ENCODE data around the gene PAPPA2.
"Not testable (repeated sequence)": the region's sequence is repeated elsewhere in the genome, so short reads cannot be mapped to it uniquely, and the experiment has no call there.

Gene PAPPA2

DNA sequence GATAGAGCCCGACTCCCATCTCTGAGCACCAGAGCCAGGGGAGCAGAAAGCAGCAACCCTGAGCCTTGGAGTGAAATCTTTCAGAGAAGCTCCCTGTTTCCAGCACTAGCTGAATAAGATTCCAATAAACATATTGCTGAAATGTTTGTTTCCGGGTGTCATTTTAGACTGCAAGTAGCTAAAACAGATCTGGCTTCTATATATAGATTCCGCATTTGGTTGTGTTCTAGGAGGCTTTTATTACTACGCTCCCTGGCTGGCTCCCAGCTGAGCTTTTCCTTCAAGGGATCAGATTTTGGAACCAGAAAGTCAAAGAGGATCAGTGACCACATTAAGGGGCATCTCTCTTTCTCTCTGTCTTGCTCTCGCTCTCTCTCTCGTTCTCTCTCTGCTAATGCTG lies 88.2 kb downstream of the PAPPA2 start:
- no peak for DNase-seq (ENCODE audit: low read depth in 2 of 2)

DNA sequence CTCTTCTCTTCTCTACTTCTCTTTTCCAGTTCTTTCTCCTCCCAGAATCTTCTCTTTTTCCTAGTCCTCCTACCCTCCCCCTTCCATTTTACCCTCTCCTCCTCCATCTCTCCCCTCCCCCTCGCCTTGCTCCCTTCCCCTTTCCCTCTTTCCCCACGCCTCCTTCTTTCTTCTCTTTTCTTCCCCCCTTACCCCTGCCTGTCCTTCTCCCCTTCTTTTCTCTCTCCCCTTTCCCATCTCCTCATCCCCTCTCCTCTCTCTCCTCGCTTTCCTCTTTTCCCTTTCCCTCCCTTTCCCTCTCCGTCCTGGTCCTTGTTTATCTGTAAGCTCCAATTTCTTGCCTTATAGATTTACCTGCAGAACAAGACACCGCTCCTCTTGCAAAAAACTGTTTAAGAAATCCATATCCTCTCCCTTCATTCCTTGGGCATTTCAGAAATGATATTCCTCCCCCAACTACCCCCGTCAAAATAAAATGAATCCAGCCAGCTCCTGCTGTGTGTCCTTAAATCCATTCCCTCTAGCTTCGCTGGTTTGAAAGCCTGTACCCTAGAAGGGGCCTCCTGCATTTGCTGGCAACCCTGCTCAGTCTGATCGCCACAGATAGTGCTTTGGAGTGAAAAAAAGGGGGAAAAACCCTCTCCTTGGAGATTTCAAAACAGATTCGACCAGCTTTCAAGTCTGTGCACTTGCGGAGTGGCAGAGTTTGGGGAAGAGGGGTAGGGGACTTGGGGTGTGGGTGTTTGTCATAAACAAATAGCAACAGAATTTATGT lies 89.4 kb downstream of the PAPPA2 start:
- DNase-seq (ENCODE audit: low read depth in 2 of 2), result no peak

- DNase-seq (ENCODE audit: low read depth in 2 of 2), result no peak
Observed at GRCh38 chr1:176552999-176553398, 90.0 kb downstream of the PAPPA2 start.

DNA sequence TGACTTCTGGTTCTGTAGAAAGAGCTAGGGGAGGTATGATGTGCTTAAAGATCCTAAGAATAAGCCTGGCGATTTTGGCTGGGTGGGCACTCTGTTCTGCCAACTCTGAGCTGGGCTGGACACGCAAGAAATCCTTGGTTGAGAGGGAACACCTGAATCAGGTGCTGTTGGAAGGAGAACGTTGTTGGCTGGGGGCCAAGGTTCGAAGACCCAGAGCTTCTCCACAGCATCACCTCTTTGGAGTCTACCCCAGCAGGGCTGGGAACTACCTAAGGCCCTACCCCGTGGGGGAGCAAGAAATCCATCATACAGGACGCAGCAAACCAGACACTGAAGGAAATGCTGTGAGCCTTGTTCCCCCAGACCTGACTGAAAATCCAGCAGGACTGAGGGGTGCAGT lies 93.3 kb downstream of the PAPPA2 start:
- DNase-seq (ENCODE audit: low read depth in 2 of 2), result no peak

GRCh38 chr1:176557543-176558258 lies 94.7 kb downstream of the PAPPA2 start:
- DNase-seq (ENCODE audit: low read depth in 2 of 2), result no peak

- no peak for DNase-seq (ENCODE audit: low read depth in 2 of 2)
Observed at GRCh38 chr1:176558561-176558960, 95.6 kb downstream of the PAPPA2 start.

DNA sequence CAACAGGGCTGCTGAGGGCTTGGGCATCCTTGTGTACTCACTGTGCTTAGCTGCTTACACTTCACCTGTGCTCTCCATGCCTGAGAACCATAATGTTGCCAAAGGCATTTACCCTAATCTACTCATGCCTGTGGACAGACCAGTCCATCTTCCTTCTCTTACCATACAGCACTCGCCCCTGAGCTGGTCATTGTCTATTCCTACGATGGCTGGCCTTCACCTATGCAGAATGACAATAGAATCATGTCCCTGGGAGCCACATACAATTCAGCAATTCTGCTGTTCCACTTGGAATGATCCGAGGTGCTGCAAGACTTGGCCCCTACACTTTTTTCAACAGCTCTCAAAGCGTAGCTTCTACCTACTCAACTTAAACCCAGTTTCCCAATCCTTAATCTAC lies 96.5 kb downstream of the PAPPA2 start:
- no peak for DNase-seq (ENCODE audit: low read depth in 2 of 2)

- DNase-seq (ENCODE audit: low read depth in 2 of 2), result peak in 1 of 2 donors; percentile 4
Observed at GRCh38 chr1:176559878-176560277, 96.9 kb downstream of the PAPPA2 start.

DNA sequence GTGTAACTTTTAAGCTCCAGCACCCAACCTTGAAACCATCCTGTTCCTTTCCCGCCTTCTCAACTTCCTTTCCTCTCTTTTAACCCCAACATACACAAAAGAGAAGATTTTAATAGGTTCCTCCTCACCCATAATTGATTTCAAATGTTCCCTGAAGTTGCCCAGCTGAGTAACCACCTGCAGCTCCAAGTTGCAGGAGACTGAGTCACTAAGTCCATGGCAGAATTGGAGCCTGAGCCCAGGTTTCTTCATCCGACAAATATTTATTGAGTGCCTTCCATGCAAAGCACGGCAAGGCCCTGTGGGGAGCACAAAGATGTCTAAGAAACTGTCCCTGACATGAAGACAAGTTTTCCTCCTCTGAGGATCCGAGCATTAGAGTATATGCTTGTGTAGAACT lies 97.7 kb downstream of the PAPPA2 start:
- no peak for DNase-seq (ENCODE audit: low read depth in 2 of 2)

- DNase-seq (ENCODE audit: low read depth in 2 of 2), result not testable (repeated sequence)
Observed at GRCh38 chr1:176561761-176562160, 98.8 kb downstream of the PAPPA2 start.

- DNase-seq (ENCODE audit: low read depth in 2 of 2), result no peak
Observed at GRCh38 chr1:176566004-176566975, 103.3 kb downstream of the PAPPA2 start.

DNA sequence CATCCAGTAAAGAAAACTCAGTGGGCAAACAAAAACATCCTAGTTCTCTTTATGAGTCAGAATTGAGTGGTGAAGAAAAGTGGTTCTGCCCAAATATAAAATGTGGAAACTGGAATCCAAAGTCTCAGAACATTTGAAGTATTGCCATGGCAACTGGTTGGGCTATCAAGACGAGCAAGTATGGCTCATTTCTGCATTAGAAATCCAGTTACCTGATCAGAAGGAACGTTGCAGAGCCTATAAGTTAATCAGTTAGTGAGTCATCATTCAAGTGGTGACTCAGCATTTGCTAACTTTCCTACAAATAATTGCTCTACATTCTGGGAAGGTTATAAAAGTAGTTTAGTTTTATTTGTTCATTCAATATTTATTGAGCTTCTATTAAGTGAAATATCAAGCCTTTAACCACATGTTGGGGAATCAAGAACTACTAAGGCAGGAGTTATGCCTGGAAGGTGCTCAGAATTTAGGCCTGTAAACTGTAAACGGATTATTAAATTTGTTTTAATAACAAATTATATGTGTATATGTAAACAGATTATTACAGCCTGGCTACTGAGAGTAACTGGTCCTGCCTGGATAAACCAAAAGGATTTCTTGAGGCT lies 104.3 kb downstream of the PAPPA2 start:
- DNase-seq (ENCODE audit: low read depth in 2 of 2), result no peak

DNA sequence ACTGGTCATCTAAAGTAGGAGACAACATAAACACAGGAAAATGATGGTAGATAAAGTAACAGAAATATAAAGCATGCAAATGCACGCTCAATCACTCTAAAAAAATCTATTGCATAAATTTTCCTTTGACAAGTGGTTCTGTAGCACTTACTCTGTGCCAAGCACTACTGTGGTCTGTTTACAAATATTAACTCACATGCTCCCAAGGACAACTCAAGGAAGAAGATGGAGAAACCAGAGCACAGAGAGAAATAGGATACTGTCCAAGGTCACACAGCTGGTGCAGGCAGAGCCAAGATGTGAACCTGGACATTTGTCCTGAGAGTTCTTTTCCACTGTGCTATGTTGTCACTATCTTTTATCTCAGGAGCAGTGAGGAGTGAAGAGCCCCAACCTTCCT lies 105.2 kb downstream of the PAPPA2 start:
- no peak for DNase-seq (ENCODE audit: low read depth in 2 of 2)

- no peak for DNase-seq (ENCODE audit: low read depth in 2 of 2)
Observed at GRCh38 chr1:176574756-176575155, 111.8 kb downstream of the PAPPA2 start.

GRCh38 chr1:176575991-176576390 lies 113.0 kb downstream of the PAPPA2 start:
- no peak for DNase-seq (ENCODE audit: low read depth in 2 of 2)

DNA sequence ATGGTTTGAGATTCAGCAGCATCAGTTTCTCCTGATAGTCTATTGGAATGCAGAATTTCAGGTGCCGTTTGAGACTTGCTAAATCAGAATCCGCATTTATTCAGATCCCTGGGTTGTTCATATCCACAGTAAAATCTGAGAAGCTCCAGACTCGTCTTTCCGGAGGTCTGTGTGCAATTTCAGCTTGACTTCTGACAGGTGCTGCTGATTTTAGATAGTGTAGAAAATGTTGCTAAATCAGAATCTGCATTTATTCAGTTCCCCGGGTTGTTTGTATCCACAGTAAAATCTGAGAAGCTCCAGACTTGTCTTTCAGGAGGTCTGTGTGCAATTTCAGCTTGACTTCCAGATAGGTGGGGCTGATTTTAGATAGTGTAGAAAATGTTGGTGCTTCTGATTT lies 113.7 kb downstream of the PAPPA2 start:
- DNase-seq (ENCODE audit: low read depth in 2 of 2), result no peak

- no peak for DNase-seq (ENCODE audit: low read depth in 2 of 2)
Observed at GRCh38 chr1:176577646-176578197, 114.7 kb downstream of the PAPPA2 start.

DNA sequence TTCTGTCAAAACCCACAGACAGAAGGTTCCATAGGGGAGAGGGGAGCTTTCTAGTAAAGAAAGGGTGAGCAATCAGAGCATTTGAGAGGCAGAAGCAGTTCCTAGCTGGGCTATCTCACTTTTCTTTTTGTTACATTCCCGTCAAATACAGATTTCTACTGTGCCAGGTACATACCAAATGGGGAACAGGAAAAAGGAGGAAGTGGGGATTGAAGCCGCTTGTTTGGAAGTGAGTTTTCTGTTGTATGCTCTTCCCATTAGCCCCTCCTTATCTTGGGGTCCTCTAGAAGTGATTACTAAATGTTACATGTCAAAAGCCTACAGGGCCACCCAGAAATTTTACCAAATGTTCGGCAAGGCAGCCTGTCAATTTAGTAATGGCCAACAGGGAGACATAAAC lies 116.1 kb downstream of the PAPPA2 start:
- DNase-seq (ENCODE audit: low read depth in 2 of 2), result no peak

DNA sequence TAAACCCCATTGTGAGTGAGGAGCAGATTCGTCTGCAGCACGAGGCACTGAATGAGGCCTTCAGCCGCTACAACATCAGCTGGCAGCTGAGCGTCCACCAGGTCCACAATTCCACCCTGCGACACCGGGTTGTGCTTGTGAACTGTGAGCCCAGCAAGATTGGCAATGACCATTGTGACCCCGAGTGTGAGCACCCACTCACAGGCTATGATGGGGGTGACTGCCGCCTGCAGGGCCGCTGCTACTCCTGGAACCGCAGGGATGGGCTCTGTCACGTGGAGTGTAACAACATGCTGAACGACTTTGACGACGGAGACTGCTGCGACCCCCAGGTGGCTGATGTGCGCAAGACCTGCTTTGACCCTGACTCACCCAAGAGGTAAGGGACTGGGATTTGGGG lies 132.2 kb downstream of the PAPPA2 start:
- DNase-seq (ENCODE audit: low read depth in 2 of 2), result no peak

DNA sequence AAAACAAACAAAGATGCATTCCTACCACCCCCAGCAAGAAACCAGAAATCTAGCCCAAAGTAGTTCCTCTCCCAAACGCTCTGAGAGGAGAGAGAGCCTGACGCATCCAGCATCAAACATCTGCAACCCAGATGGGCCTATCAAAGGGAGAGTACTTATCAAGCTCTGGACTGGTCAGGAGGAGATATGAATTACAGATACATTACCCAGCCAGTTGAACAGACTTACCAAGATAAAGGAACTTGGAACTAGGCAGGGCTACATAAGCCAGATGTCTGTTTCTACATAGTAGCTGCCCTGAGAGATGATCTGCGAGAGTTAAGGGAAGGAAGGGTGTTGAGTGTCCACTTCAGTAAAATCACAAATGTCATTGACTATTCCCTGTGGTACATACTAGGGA lies 138.4 kb downstream of the PAPPA2 start:
- DNase-seq (ENCODE audit: low read depth in 2 of 2), result no peak

DNA sequence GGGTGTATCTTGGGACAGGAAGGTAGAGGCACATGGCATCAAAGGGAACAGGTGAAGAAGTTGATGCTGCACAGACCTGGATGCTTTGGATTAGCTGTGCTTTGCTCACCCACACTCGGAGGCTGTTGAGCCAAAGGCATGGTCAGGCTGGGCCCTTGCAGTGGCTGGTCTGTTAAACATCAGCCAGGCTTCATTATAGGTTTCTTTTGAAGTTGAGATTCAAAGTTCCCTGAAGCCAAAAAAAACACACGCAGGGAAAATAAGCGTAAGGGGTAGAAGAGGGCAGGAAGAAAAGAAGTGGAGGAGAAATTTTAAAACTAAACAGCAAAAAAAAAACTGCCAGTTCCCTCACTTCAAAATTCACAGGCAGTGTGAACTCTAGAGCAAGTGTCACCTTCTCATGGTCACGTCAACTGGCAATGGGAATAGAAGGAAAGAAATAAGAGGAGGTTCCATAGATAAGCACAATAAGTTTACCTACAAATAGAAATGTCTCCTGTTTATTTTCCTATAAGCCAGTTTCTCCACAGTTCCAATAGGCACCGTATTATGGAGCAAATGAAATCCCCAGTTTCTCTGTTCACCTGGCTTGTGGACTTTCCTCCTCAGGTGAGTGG lies 139.5 kb downstream of the PAPPA2 start:
- DNase-seq (ENCODE audit: low read depth in 2 of 2), result no peak

Data from stimulated activated CD4-positive, alpha-beta T cell treated with anti-CD3 and anti-CD28 coated beads, Interleukin-4, amount 100 ng/mL, for 48 hours (primary cell).